SW 1271 (cell line): ENCODE data around the gene PRKAA2.
"Not testable (repeated sequence)": the region's sequence is repeated elsewhere in the genome, so short reads cannot be mapped to it uniquely, and the experiment has no call there.

ENCODE experiments used
- DNase-seq, 2 experiments: peaks; one replicate each; lab custom pipeline; 2025; lab: John Stamatoyannopoulos, UW

The PRKAA2 gene

DNA sequence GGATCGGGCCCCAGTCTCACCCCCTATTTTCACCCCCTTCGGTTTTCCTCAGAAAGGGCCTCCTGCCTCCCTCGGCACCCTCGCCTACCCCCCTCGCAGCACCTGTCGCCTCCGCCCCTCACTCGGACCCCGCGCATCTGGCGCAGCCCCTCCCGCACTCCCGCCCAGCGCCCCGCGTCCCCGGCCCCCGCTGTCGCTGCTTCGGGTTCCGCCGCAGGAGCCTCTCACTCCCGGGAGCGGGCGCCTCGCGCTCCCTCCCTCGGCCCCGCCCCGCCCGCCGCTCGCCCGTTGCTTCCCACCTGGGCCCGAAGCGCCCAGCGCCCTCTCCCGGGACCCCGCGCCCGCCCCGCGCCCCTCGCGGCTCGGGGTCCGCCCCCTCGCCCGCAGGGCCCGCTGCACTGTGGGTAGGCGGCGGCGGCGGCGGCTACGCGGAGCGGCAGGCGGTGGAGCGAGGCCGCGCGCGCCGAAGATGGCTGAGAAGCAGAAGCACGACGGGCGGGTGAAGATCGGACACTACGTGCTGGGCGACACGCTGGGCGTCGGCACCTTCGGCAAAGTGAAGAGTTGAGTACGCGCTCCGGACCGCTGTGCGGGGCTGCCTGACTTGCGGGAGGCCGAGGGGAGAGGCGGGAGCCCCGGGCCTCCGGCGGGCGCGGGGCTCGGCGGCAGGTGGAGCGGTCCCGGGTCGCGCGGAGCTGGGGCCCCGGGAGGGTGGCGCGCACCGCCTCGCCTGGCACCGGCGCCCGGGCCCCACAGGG is at the start of gene PRKAA2:
Gene PRKAA2 (plus strand): TSS at position 396 of the 758 bp plus-strand sequence. CDS start 74 bp downstream, at position 470.
- DNase-seq: peak in 1 of 2 experiments; percentile 21

DNA sequence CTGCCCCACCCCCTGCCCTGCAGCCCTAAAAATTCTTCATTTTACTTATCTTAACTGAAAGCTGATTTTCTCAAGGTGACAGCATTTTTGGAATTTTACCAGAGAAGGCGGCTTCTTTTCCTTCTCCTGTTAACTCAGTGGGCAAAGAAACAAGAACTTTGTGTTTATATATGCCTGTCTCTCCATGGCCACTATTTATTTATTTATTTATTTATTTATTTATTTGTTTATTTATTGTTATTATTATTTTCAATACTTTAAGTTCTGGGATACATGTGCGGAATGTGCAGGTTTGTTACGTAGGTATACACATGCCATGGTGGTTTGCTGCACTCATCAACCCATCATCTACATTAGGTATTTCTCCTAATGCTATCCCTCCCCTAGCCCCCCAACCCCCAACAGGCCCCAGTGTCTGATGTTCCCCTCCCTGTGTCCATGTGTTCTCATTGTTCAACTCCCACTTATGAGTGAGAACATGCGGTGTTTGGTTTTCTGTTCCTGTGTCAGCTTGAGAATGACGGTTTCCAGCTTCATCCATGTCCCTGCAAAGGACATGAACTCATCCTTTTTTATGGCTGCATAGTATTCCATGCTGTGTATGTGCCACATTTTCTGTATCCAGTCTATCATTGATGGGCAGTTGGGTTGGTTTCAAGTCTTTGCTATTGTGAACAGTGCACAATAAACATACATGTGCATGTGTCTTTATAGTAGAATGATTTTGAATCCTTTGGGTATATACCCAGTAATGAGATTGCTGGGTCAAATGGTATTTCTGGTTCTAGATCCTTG is 49.5 kb upstream of the PRKAA2 start:
- DNase-seq: not testable (repeated sequence)

DNA sequence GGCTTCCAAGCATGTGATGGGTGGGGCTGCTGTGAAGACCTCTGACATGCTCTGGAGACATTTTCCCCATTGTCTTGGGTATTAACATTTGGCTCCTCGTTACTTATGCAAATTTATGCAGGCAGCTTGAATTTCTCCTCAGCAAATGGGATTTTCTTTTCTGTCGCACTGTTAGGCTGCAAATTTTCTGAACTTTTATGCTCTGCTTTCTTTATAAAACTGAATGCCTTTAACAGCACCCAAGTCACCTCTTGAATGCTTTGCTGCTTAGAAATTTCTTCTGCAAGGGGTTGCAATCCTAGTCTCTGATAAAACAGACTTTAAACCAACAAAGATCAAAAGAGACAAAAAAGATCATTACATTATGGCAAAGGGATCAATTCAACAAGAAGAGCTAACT is 35.0 kb upstream of the PRKAA2 start:
- DNase-seq: not testable (repeated sequence)

- DNase-seq: not testable (repeated sequence)
These were observed 34.3 kb upstream of the PRKAA2 start for GRCh38 chr1:56610770-56611169.

DNA sequence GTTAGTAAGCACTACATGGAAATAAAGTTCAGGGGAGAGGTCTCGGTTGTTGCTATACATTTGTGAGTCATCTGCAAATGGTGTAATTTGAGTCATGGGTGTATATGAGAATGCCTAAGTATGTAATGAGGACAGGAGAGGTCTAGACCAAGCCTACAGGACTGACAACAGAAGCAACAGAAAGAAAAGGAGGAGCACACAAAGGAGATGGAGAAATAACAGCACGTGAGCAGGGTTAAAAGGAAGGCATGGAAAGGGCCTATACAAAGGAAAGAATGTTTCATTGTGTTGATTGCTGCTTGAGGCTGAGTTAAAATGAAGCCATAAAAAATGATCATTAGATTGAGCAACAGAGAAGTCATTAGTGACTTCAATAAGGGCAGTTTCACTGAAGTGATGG is 28.0 kb upstream of the PRKAA2 start:
- no peak for DNase-seq

GRCh38 chr1:56625819-56626440 is 19.2 kb upstream of the PRKAA2 start:
- no peak for DNase-seq

DNA sequence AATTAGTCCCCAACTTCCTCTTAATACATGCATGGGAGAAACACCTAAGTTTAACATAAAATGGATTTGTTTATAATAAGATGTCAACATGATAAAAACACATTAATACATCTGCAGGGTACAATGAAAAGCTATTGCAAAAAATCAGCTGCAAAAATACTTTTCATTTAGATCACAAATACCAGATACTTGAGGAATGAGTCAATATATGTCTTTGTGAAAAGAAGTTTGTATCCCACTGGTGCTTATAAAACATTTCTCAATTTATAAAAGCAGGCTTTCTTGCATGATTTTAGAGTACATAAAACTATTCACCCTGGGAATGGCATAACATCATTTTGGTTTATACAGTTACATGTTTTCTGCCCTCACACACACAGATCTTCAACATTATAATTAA is 18.6 kb upstream of the PRKAA2 start:
- DNase-seq: no peak

DNA sequence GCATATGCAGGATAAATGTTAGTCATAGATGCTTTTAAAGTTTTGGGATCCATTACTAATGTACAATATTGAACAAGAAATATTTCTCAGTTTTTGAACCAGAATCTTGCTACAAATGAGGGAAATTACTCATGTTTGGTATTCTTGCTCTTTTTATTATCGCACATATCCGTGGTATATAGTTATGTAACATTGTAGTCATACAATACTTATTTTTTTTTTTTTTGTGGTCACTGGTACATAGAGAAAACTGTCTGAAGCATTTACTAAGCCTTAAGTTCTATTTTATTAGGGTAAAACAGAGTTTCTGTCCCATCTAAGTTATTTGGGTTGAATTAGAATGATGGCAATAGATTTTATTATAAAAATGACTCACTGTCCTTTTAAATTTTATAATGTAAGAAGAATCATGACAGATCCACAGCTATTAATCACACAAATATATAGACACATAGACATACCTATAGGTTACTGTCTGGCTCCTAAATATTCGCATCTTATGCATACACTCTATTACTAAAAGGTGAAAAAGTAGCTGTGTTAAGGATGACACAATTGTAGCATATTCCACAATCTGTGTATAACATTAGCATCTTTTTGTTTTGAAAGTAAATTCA is 18.0 kb upstream of the PRKAA2 start:
- DNase-seq: no peak

- no peak for DNase-seq
These were observed 17.5 kb upstream of the PRKAA2 start for GRCh38 chr1:56627636-56628039.

- DNase-seq: no peak
These were observed 14.3 kb upstream of the PRKAA2 start for GRCh38 chr1:56630786-56631185.

GRCh38 chr1:56631901-56632300 is 13.2 kb upstream of the PRKAA2 start:
- no peak for DNase-seq

- no peak for DNase-seq
These were observed 10.1 kb upstream of the PRKAA2 start for GRCh38 chr1:56634981-56635380.

DNA sequence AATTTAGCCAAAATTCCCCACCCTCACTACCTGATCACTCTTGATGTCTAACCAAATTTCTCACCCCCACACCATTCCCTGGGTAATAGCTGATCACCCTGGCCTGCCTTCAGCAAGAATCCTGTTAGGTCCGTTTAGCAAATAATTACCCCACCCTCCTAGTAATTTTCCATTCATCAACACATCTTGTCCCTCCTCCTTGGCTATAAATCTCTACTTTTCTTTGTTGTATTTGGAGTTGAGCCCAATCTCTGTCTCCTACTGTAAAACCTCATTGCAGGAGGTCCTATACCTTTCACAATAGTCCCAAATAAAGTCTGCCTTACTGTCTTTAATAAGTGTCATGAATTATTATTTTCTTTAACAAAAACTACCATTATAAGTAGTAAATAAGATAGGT is 6.9 kb upstream of the PRKAA2 start:
- DNase-seq: no peak

DNA sequence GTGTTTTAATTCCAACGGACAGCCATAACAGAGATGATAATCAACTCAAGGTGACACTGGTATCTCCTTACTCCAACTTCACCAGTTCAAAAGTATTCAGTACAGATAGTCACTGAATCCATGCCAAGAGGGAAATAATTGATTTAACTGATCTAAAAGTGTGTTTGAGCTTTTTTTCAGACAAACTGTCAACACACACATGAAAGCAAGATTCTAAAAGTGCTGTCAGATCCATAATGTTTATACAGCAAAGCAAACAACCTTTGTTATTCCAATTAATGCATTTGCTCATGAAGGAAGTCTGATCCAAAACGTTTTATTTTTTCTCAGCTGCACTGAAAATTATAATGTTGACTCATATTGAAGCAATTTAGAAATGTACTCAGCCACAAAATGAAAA is 5.9 kb upstream of the PRKAA2 start:
- DNase-seq: no peak

DNA sequence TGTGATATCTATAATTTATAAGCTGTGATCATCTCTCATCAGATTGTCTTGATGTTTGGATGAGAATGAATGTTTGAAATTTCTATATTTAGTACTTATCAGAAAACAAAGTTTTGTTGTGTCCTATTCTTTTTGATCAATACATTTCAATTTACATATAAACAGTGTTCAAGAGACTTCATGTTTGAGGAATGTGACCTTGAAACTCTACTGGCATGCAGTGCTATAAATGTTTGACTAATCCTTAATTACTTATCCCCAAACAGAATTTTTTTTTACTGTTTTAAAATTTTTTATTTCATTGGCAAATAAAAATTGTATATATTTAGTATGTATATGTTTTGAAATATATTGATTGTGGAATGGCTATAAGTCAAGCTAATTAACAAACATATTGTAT is 1.5 kb upstream of the PRKAA2 start:
- no peak for DNase-seq

DNA sequence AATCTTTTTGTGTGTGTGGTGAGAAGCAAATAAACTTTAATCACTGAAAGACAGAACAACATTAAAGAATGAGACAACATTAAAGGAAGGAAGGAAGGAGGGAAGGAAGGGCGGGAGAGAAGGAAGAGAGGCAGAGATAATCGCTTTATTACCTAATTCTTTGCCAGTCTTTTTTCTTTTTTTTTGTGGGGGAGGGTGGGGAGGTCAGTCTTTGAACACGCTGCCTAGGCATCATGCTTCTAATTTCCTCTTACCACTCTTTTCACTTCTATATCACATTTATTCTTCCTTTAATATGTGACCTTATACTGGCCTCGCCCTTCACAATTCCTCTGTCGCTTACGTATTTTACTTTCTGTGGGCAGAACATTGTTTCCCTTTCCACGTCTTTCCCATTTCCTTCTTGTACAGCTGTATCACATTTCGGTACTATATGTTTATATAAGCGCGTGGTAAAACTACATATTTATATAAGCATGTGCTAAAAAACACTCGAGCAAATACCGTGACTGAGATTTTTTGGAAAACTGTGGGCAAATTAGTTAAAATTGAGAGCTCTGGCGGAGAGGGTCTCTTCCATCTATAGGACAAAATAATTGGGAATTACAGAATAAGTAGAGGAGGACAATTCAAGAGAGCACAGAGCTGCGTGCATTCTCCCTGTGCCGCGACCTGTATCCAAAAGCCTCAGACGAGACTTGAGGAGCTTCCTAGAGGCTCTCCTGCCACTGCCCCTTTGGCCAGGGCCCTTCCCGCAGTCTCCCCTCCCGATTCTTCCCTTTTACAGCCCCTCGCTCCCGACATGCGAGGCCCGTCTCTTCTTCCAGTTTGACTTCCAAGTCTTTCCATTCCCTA is 823 bp upstream of the PRKAA2 start:
- no peak for DNase-seq

GRCh38 chr1:56645677-56646305 is 677 bp downstream of the PRKAA2 start:
- no peak for DNase-seq

DNA sequence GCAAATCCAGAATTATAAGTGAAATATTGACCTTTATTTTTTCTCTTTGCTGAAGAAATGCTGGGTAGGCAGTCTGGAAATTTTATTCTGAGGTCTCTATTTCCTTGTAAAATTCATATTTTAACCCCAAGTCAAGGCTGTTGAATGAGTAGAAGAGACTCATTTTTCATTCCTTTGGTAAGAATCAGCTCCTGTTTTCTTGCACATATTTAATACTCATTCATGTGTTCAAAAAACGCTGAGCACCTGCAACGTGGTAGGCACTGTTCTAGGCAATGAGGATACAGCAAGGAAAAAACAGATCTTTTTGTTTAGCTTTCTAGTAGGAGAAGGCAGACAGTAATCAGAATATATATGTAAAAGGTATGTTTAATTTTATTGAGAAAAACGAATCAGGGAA is 1.5 kb downstream of the PRKAA2 start:
- no peak for DNase-seq

DNA sequence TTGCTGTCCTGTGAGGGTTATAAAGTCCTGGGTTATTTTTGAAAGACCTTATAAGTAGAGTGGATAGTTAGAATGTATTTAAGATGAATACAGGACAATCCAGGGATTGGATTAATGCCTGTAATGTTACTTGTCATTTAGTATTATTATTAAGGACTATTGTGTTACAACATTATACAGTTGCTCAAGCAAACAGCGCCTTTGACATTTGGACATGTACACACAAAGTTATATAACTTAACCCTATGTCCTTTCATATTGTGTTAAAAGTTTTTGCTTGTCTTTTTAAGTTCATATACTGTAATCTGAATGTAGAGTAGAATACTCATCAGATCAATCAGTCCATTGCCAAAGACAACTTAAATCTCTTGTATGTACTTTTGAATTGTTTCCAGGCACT is 2.0 kb downstream of the PRKAA2 start:
- DNase-seq: no peak

GRCh38 chr1:56648546-56648945 is 3.4 kb downstream of the PRKAA2 start:
- DNase-seq: no peak
